ENCODE results near the gene PARD3B. TPM values are rescaled to one million over a fixed set of nuclear protein-coding genes. Genes with fewer than 3 reads are reported as not detected.

Gene PARD3B
- total RNA-seq, 1 experiment from 2014 or later, result 6.4 TPM

DNA sequence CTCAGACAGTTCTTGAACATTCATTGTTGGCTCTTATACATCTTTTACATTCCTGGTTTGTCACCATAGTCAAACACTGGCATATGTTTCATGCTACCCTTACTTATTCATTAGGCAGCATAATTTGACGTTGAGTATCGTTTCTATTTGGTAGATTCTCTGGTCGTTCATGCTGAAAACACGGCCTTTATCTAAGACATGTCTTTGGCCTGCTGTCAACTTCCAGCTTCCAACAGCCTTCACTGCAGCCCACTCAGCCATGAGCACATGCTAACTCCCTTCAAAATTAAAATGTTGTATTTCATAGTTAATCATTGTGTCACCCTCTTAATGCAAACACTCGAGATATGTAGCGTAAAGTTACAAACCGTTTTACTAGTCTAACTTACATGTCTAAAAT is 644.0 kb downstream of the PARD3B start:
- H4K20me1 ChIP-seq (ENCODE audit: control insufficient read depth, insufficient read depth, insufficient read length), result no peaks in the 10 kb centered on the region
- H4K5ac ChIP-seq (ENCODE audit: insufficient read length, low read depth, low read length), result no peak overlapping the region
- H2BK15ac ChIP-seq (ENCODE audit: low read depth, low read length), result no peak overlapping the region
- no peak overlapping the region for H2AFZ ChIP-seq (ENCODE audit: low read length)
- no peak overlapping the region for H3K14ac ChIP-seq (ENCODE audit: insufficient read depth, low read length)
- no peaks in the 10 kb centered on the region for H3K79me1 ChIP-seq (ENCODE audit: insufficient read depth, low read depth, low read length, poor library complexity, severe bottlenecking)
- TF ChIP-seq, protein P1, sequence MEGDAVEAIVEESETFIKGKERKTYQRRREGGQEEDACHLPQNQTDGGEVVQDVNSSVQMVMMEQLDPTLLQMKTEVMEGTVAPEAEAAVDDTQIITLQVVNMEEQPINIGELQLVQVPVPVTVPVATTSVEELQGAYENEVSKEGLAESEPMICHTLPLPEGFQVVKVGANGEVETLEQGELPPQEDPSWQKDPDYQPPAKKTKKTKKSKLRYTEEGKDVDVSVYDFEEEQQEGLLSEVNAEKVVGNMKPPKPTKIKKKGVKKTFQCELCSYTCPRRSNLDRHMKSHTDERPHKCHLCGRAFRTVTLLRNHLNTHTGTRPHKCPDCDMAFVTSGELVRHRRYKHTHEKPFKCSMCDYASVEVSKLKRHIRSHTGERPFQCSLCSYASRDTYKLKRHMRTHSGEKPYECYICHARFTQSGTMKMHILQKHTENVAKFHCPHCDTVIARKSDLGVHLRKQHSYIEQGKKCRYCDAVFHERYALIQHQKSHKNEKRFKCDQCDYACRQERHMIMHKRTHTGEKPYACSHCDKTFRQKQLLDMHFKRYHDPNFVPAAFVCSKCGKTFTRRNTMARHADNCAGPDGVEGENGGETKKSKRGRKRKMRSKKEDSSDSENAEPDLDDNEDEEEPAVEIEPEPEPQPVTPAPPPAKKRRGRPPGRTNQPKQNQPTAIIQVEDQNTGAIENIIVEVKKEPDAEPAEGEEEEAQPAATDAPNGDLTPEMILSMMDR (conservative IDR thresholded peaks at IDR 0.05), result no peak
- no peak overlapping the region for H3K23ac ChIP-seq (ENCODE audit: insufficient read length, low read depth, low read length)
- Mint-ChIP-seq H3K4me1 (peaks cover 0 to 8% of the 10 kb centered on the region in 2 experiments; a peak in 2 of 4 replicates), H3K9me3 (no peaks in the 10 kb centered on the region), H3K36me3 (ENCODE audit: insufficient read depth in 1 of 3, low read depth in 3 of 3) (no peaks in the 10 kb centered on the region), H3K4me3 (no peak overlapping the region), H3K27me3 (ENCODE audit: low read depth) (no peaks in the 10 kb centered on the region), H3K27ac (no peak overlapping the region)
- no peak overlapping the region for H3K9ac ChIP-seq (ENCODE audit: extremely low read depth, insufficient read length, low read length)
- no peak for DNase-seq
- H3K56ac ChIP-seq (ENCODE audit: insufficient read length, low read depth, low read length), result no peak overlapping the region
- H2BK5ac ChIP-seq (ENCODE audit: insufficient read length, low read length), result no peak overlapping the region
- no peak overlapping the region for H3T11ph ChIP-seq (ENCODE audit: low read length)
- no peak overlapping the region for H2BK12ac ChIP-seq (ENCODE audit: insufficient read length, low read depth, low read length)
- no peak overlapping the region for H4K91ac ChIP-seq (ENCODE audit: insufficient read length, low read depth, low read length)
- no CpG with 5 or more reads among the region's 7 CpGs for WGBS (ENCODE audit: extremely low coverage, insufficient read length, low lambda C conversion rate)
- H3K4ac ChIP-seq (ENCODE audit: low read depth, low read length), result no peak overlapping the region
- H3K23me2 ChIP-seq (ENCODE audit: insufficient read length, low read depth, low read length, poor library complexity, severe bottlenecking), result no peaks in the 10 kb centered on the region
- H3K18ac ChIP-seq (ENCODE audit: insufficient read length, low read depth, low read length), result no peak overlapping the region
- no peak overlapping the region for H3K27ac ChIP-seq (ENCODE audit: insufficient read length, low read depth, low read length)
- H3K79me2 ChIP-seq (ENCODE audit: insufficient read depth, low read length), result no peaks in the 10 kb centered on the region
- no peak overlapping the region for H3K4me2 ChIP-seq (ENCODE audit: insufficient read depth, insufficient read length, low read length)
- no peaks in the 10 kb centered on the region for H3K27me3 ChIP-seq (ENCODE audit: insufficient read depth, low read length)
- H3K4me1 ChIP-seq (ENCODE audit: insufficient read depth, low read length), result no peaks in the 10 kb centered on the region; the same call in 1 of the 2 replicates
- H2BK120ac ChIP-seq (ENCODE audit: low read depth, low read length, poor library complexity, severe bottlenecking), result no peak overlapping the region
- no peak overlapping the region for H2BK20ac ChIP-seq (ENCODE audit: low read depth, low read length, poor library complexity, severe bottlenecking)
- H2AK5ac ChIP-seq (ENCODE audit: insufficient read length, low read length), result no peak overlapping the region
- no peaks in the 10 kb centered on the region for H3K9me3 ChIP-seq (ENCODE audit: control insufficient read depth, low read depth, low read length)
- no peak overlapping the region for H4K8ac ChIP-seq (replicated peaks; ENCODE audit: insufficient read length, low read depth, low read length)

All from H9 (cell line).